Activated CD8-positive, alpha-beta memory T cell treated with anti-CD3 and anti-CD28 coated beads, Interleukin-2, amount 50 U/mL, for 48 hours (primary cell): ENCODE results near the gene GMPPB.

Source experiments
- DNase-seq: peaks from one replicate; pipeline ENCODE4 v3.0.0-alpha.2; 2020

GMPPB gene

GRCh38 chr3:49727924-49728361, 4.2 kb upstream of the GMPPB start:
- DNase-seq, result no peak

DNA sequence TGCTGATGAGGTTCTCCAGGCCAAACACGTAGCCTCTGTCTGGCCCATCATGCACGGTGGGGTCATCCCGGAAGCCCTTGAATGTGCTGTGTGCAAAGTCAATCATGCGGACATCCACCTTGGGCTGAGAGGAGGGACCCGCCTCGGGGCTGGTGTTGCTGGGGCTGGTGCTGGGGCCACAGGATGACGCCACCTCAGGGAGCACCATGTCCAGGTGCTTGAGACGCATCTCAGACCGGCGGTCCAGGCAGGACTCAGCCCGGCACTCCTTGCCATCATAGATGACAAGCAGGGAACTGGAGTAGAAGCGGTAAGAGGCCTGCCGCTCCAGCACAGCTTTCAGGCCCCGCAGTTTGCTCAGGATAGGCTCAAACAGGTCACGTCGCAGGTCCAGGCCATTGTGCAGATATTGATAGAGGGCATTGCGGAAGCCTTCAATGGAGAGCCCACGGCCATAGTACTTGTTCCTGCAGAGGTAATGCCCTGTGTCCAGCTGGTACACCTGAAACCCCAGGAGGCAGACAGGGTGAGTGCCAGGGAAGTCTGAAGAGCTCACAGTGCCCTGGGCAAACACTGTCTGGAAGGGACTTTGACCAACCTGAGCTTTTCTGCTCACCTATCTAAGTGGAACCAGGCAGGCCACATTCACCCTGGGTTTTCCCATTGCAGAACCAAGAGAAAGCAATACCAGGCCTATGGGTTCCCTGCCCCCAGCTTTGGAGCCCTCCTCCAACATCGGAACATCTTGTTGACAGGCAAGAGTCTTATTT, 3.6 kb upstream of the GMPPB start:
- no peak for DNase-seq

DNA sequence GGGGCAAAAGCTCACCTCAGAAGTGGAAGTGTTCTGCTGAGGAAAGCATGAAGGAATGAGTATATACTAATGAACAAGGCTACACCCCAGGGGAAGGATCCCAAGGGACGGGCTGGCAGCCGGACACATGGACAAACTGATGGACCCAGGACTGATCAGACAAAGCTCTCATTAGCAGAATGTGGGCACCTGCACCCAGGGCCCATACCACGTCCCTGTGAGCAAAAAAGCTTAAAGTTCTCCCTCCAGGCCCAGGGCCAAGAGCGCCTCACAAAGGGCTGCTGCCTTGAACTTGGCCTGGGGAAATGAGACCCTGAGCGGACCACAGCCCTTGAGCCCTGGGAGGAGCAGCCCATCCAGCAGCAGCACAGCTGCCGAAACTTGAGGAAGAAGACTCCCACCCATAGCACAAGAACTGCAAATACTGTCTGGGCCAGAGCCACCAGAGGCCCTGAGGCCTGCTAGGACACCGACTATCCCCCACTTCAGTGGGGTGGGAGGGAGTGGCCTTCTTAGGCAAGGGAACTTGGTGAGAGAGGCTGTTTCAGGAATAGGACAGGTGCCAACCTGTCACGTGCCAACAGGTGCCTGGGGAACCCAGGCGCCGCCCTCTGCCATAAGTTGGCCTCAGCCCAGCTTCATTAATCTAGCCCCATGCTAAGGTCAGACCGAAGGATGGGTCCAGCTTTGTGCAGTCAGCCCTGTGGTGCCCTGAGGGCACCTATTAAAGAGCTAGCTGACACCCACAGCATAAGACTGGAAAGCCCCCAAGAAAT, 2.3 kb upstream of the GMPPB start:
- DNase-seq, result no peak

DNA sequence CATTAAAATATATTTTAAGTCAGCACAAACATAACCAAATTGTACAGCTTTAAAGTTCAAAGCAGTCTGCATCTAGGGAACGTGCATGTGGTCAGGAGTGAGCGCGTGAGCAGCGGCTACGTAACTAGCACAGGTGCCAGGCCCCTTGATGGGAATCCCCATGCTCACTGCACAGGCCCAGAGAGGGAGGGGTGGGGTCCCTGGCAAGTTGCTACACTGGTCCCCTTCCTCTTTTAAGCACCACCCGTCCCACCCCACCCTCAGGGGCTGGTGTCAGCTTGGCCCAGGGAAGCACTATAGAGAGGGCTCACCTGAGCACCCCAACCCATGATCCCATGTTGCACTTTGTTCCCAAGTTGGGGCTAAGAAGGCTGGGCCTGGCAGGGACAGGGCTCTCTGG, 835 bp upstream of the GMPPB start:
- DNase-seq, result no peak

- DNase-seq, result peak; percentile 83
Observed at GRCh38 chr3:49723296-49723627, 489 bp downstream of the GMPPB start.

- DNase-seq, result no peak
Observed at GRCh38 chr3:49722896-49723295, 855 bp downstream of the GMPPB start.

- no peak for DNase-seq
Observed at GRCh38 chr3:49721896-49722781, 1.6 kb downstream of the GMPPB start.

GRCh38 chr3:49721596-49721895, 2.2 kb downstream of the GMPPB start:
- no peak for DNase-seq

DNA sequence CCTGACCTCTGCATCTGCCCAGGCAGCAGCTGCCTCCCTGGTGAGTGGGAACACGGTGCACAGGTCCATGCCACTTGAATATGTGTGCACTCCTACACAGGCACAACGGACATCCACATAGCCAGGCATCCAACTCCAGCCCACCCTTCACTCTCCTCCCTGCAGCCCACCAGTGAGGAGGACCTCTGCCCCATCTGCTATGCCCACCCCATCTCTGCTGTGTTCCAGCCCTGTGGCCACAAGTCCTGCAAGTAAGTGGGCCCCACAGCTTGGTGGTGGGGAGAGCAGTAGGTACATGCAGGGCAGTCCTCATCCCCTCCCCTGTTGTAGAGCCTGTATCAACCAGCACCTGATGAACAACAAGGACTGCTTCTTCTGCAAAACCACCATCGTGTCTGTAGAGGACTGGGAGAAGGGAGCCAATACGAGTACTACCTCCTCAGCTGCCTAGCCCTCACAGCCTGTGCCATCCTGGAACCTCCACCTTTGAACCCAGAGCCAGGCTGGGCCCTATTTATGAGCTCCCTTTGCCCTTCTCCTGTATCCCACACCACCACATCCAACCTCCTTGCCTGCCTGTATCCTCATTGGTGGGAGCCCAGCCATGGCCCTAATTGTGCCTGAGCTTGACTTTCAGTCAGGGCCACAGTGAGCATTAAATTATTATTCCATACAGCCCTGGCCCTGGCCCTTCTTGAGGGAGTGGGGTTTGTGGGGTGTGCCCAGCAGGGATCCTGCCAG, 2.7 kb downstream of the GMPPB start:
- no peak for DNase-seq

GRCh38 chr3:49719214-49719884, 4.4 kb downstream of the GMPPB start, which contains the start of gene AMIGO3:
TSS of gene AMIGO3 (minus strand) at chr3:49719684. CDS start at chr3:49719465, 219 bp downstream.
- DNase-seq, result peak; percentile 94

- no peak for DNase-seq
Observed at GRCh38 chr3:49718858-49719213, 4.9 kb downstream of the GMPPB start.

DNA sequence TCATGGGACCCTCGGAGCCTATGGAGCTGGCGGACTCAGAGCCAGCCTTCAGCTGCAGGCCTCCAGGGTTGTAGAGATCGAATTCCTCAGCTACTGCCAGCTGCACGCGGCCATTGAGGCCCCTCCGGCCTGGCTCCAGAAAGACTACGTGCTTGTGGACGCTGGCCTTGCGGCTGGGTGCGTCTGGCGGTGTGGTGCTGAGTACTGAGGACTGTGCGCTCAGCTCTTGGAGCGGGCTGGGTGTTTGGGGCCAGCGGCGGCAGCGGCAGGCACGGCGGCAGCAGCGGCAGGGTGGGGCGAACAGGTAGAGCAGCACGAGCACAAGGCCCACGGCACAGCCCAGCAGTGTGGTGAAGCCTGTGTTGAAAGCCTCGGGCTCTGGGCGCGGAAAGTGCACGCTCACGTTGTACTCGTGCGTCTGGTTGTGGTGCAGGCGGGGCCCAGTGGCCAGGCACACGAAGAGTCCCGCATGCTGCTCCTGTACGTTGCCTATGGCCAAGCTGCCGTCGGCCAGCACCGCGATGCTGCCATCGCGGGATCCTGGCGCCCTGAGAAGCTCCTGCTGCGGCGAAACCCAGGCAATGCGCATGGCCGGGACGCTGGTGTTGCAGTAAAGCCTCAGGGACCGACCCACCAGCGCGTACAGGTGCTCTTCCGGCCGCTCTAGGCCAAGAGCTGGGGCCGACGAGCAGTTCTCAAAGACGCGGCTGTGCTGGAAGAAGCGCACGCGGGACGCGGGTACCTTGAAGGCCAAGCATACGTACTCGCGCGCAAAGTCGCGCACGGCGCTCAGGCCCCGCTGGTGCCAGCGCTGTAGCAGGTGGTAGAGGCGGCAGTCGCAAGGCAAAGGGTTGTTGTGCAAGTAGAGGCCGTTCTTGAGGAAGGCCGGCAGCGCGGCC, 5.5 kb downstream of the GMPPB start:
- DNase-seq, result no peak

- DNase-seq, result no peak
Observed at GRCh38 chr3:49717211-49717958, 6.4 kb downstream of the GMPPB start.

GRCh38 chr3:49716691-49717210, 7.0 kb downstream of the GMPPB start:
- no peak for DNase-seq

GRCh38 chr3:49716169-49716568, 7.6 kb downstream of the GMPPB start:
- no peak for DNase-seq

DNA sequence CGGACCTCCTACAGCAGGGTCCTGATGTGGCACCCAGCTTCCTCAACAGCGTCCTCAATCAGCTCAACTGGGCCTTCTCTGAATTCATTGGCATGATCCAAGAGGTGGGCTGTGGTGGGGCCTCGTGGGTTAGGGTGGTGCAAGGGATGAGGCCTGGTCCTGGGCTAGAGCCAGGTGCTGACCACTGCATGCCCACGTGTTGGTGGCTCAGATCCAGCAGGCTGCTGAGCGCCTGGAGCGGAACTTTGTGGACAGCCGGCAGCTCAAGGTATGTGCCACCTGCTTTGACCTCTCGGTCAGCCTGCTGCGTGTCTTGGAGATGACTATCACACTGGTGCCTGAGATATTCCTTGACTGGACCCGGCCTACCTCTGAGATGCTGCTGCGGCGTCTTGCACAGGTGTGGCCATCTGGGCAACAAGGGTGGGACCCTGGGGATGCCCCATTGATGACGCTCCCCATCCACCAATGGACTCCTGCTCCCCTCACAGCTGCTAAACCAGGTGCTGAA, 8.1 kb downstream of the GMPPB start:
- DNase-seq, result no peak

DNA sequence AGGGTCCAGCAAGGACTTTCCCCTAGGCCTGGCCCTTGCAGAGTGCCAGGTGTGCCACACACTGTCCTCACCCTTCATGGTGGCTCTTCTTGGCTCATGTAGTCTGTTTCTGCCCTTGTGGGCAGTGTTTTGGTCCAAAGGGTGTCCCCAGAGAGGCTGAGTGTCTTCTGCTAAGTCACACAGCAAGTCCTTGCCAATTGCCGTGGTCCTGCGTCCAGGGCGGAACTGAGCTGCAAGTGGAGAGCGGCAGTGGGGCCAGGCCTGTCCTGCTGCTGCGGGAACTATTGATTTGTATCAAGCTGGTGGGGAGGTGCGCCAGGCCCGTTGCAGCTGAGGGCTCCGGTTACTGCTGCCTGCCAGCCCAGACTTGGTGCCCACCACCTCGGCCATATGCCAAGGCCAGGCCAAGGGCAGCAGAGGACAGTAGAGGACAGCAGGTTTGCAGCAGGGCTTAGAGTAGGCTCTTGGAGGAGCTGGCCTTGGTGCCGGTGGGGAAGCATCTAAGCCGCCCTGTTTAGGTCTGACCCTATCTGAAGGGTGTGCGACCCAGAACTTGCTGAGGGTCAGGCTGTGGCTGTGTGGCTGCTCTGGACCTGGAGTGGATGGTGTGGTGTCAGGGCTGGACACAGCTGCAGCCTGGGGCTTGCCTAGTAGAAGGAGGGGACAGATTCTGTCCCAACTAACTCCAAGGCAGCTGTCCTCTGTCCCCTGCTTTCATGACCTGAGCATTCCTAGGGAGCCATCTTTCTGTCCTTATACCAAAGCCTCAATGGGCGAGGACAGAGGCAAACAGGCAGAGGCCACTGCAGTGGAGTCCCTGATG, 8.8 kb downstream of the GMPPB start:
- no peak for DNase-seq

- no peak for DNase-seq
Observed at GRCh38 chr3:49713336-49714105, 10.2 kb downstream of the GMPPB start.
